CD4-positive, alpha-beta T cell treated with Interleukin-15 for 1 hour (primary cell): ENCODE measurements around the gene NUP98.
A peak's percentile ranks its signal among the peaks of the same experiment; 100 is the strongest.
"Not testable (repeated sequence)": the region's sequence is repeated elsewhere in the genome, so short reads cannot be mapped to it uniquely, and the experiment has no call there.

Experiments used
- DNase-seq: peaks from one replicate; pipeline ENCODE4 v3.0.0-alpha.2; 2020

The NUP98 gene

GRCh38 chr11:3825473-3826154 lies 28.3 kb upstream of the NUP98 start:
- DNase-seq = no peak

- peak; percentile 83 for DNase-seq
Measured at GRCh38 chr11:3824714-3825472, 27.5 kb upstream of the NUP98 start.

GRCh38 chr11:3823762-3824506 lies 26.6 kb upstream of the NUP98 start:
- DNase-seq = no peak

- DNase-seq = no peak
Measured at GRCh38 chr11:3823303-3823702, 25.9 kb upstream of the NUP98 start.

GRCh38 chr11:3822312-3822711 lies 25.0 kb upstream of the NUP98 start:
- no peak for DNase-seq

- no peak for DNase-seq
Measured at GRCh38 chr11:3820971-3821370, 23.6 kb upstream of the NUP98 start.

GRCh38 chr11:3817181-3817800 lies 19.9 kb upstream of the NUP98 start:
- DNase-seq = no peak

GRCh38 chr11:3816673-3817072 lies 19.3 kb upstream of the NUP98 start:
- no peak for DNase-seq

GRCh38 chr11:3815845-3816244 lies 18.5 kb upstream of the NUP98 start:
- no peak for DNase-seq

- DNase-seq = not testable (repeated sequence)
Measured at GRCh38 chr11:3814832-3815231, 17.5 kb upstream of the NUP98 start.

- DNase-seq = no peak
Measured at GRCh38 chr11:3810951-3811350, 13.6 kb upstream of the NUP98 start.

- no peak for DNase-seq
Measured at GRCh38 chr11:3810446-3810845, 13.1 kb upstream of the NUP98 start.

GRCh38 chr11:3809624-3809928 lies 12.2 kb upstream of the NUP98 start:
- no peak for DNase-seq

- DNase-seq = peak; percentile 60
Measured at GRCh38 chr11:3808861-3809623, 11.7 kb upstream of the NUP98 start.

GRCh38 chr11:3807909-3808860 lies 10.8 kb upstream of the NUP98 start, which contains the start of gene PGAP2:
TSS of gene PGAP2 (plus strand) at chr11:3808560. CDS start at chr11:3811260, 2,700 bp downstream.
- peak; percentile 56 for DNase-seq

- no peak for DNase-seq
Measured at GRCh38 chr11:3803726-3804495, 6.6 kb upstream of the NUP98 start.

- DNase-seq = no peak
Measured at GRCh38 chr11:3802011-3802790, 4.8 kb upstream of the NUP98 start.

GRCh38 chr11:3799873-3800272 lies 2.5 kb upstream of the NUP98 start:
- no peak for DNase-seq

- DNase-seq = no peak
Measured at GRCh38 chr11:3799143-3799542, 1.8 kb upstream of the NUP98 start.
